ENCODE data around the gene ACIN1.

ACIN1 gene

DNA sequence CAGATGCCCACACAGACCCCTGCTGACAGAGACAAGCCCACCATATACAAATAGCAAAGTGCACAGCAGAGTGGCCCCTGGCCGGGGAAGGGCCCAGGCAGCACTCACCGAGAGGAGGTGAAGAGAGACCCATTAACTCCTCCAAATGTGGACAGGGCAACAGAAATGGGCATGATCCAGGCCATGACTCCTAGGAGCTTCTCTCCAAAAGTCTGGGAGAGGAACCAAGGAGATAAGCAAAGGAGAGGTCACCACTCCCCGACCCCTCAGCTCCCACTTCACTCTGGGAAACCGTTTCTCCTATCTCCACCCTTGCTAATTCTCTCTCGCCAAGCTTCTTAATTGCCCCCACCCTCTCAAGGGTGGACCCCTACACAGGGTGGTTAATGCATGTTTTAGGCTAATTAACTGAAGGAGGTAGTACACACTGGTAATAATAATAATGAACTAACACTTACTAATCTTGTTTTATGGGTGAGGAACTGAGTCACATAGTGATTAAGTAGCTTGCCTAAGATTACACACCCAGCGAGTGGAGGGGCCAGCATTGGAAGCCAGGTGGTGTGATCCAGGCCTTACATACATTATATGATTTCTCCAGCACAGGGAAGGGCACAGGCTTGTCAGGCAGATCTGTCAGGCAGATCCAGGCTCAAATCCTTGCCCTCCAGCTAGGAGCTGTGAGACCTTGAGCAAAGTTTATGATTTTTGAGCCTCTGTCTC, 43.0 kb upstream of the ACIN1 start:
- no peak overlapping the region for H3K4me3 ChIP-seq (ENCODE audit: low read depth, low read length)
- ChIA-PET CTCF (interaction anchor here (0.5 to 3.2 kb wide), 6 partner anchors 14 to 79 kb away, joined by 3 to 14 read pairs (median 4); no protein-coding TSS in a partner anchor), POLR2A (no interaction called here)
- no peak for DNase-seq (ENCODE audit: low read depth, low spot score)
- TF ChIP-seq CTCF (IDR thresholded peaks at IDR 0.05; ENCODE audit: insufficient read depth, low read length, missing control alignments), result no peak

- ChIA-PET CTCF (interaction anchor here (0.5 to 3.2 kb wide), 4 partner anchors 14 to 79 kb away, joined by 3 to 14 read pairs (median 8); no protein-coding TSS in a partner anchor), POLR2A (no interaction called here)
- no peak for DNase-seq (ENCODE audit: low read depth, low spot score)
- no peak for TF ChIP-seq CTCF (IDR thresholded peaks at IDR 0.05; ENCODE audit: insufficient read depth, low read length, missing control alignments)
- no peak overlapping the region for H3K4me3 ChIP-seq (ENCODE audit: low read depth, low read length)
Observed at GRCh38 chr14:23137192-23137812, 42.4 kb upstream of the ACIN1 start.

DNA sequence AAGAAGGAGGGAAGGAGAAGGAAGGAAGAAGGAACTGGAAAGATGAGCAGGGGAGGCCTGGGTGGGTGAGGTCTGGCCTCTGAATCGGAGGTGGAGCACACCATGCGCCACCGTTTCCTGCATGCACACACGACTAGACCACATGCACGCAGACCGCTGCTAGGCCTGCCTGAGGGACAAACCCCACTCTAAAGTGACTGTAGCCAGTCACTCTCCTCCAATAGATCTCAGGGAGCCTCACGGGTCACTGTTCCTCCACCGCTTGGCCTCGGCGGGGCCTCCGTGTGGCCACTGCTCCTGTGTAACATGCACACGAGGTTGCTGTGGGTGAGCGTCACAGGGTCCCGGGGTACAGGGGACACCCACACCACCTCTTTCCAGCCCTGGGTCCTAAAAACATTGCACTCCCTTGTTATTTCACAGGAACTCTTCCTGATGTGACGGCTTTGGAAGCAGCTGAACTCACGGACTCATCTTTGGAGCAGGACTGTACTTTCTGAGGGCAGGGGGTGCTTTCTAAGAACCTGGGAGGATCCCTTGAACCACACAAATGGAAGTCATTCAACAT, 41.7 kb upstream of the ACIN1 start:
- no peak for DNase-seq (ENCODE audit: low read depth, low spot score)
- ChIA-PET CTCF (interaction anchor here (1.3 to 2.2 kb wide), 2 partner anchors 16 to 50 kb away, joined by 5 to 14 read pairs; no protein-coding TSS in a partner anchor), POLR2A (no interaction called here)
- no peak overlapping the region for H3K4me3 ChIP-seq (ENCODE audit: low read depth, low read length)
- TF ChIP-seq CTCF (IDR thresholded peaks at IDR 0.05; ENCODE audit: insufficient read depth, low read length, missing control alignments), result no peak

- DNase-seq (ENCODE audit: low read depth, low spot score), result no peak
- no peak overlapping the region for H3K4me3 ChIP-seq (ENCODE audit: low read depth, low read length)
- CTCF ChIA-PET, result interaction anchor here (0.6 to 1.4 kb wide), 4 partner anchors 12 to 57 kb away, joined by 3 to 4 read pairs (median 4); no protein-coding TSS in a partner anchor
- POLR2A ChIA-PET, result no interaction called here
- TF ChIP-seq CTCF (IDR thresholded peaks at IDR 0.05; ENCODE audit: insufficient read depth, low read length, missing control alignments), result no peak
Observed at GRCh38 chr14:23132970-23133369, 38.0 kb upstream of the ACIN1 start.

- DNase-seq (ENCODE audit: low read depth, low spot score), result no peak
- ChIA-PET CTCF (interaction anchor here (2.0 to 3.7 kb wide), 3 partner anchors 10 to 55 kb away, joined by 5 to 59 read pairs (median 19); no protein-coding TSS in a partner anchor), POLR2A (no interaction called here)
- no peak overlapping the region for H3K4me3 ChIP-seq (ENCODE audit: low read depth, low read length)
- no peak for TF ChIP-seq CTCF (IDR thresholded peaks at IDR 0.05; ENCODE audit: insufficient read depth, low read length, missing control alignments)
Observed at GRCh38 chr14:23131482-23131881, 36.5 kb upstream of the ACIN1 start.

GRCh38 chr14:23130871-23131270, 35.9 kb upstream of the ACIN1 start:
- no peak for TF ChIP-seq CTCF (IDR thresholded peaks at IDR 0.05; ENCODE audit: insufficient read depth, low read length, missing control alignments)
- no peak for DNase-seq (ENCODE audit: low read depth, low spot score)
- no peak overlapping the region for H3K4me3 ChIP-seq (ENCODE audit: low read depth, low read length)
- ChIA-PET CTCF (interaction anchor here (0.9 to 3.7 kb wide), 6 partner anchors 9 to 58 kb away, joined by 4 to 59 read pairs (median 6); no protein-coding TSS in a partner anchor), POLR2A (no interaction called here)
